Measurements from ENCODE around the gene ADAM12. TPM values are rescaled to one million over a fixed set of nuclear protein-coding genes. Genes with fewer than 3 reads are reported as not detected.

Gene ADAM12
- total and polyA plus RNA-seq, 2 donors from 2014 or later = 0.26 to 3.3 TPM

GRCh38 chr10:126057494-126057893 lies 330.8 kb downstream of the ADAM12 start:
- intact Hi-C loops (cut with DNase I) = no loop called here
- no peak overlapping the region for H3K9ac ChIP-seq (ENCODE audit: low read length in 3 of 3)

GRCh38 chr10:126054191-126054590 lies 334.1 kb downstream of the ADAM12 start:
- Histone ChIP-seq H3K9me3 (ENCODE audit: control insufficient read depth in 2 of 3, insufficient read depth in 1 of 3, low read length in 3 of 3) (no peaks in the 10 kb centered on the region), H3K9ac (ENCODE audit: low read length in 3 of 3) (no peak overlapping the region), H3K36me3 (ENCODE audit: control insufficient read depth in 2 of 3, insufficient read depth in 3 of 3, low read length in 3 of 3) (no peaks in the 10 kb centered on the region), H3K27ac (ENCODE audit: low read depth in 2 of 2, low read length in 2 of 2) (no peak overlapping the region), H3K27me3 (ENCODE audit: control insufficient read depth, insufficient read depth, low read length) (no peaks in the 10 kb centered on the region), H3K4me3 (ENCODE audit: low read length in 3 of 3) (no peak overlapping the region), H3K4me1 (ENCODE audit: control insufficient read depth in 2 of 3, insufficient read depth in 2 of 3, low read depth in 1 of 3, low read length in 3 of 3) (peaks cover 0 to 8% (median 7%) of the 10 kb centered on the region in 3 donors)
- TF ChIP-seq CTCF (IDR thresholded peaks at IDR 0.05; ENCODE audit: borderline replicate concordance, extremely low read depth, insufficient read depth) = no peak
- FAIRE-seq (no peak), DNase-seq (no peak)
- intact Hi-C loops (cut with DNase I) = no loop called here

More at GRCh38 chr10:126057494-126057893, 330.8 kb downstream of the ADAM12 start:
- no peaks in the 10 kb centered on the region for H3K4me1 ChIP-seq (ENCODE audit: control insufficient read depth in 2 of 3, insufficient read depth in 2 of 3, low read depth in 1 of 3, low read length in 3 of 3)
- DNase-seq (no peak), FAIRE-seq (no peak)
- no peak overlapping the region for H3K4me3 ChIP-seq (ENCODE audit: low read length in 3 of 3)
- TF ChIP-seq CTCF (IDR thresholded peaks at IDR 0.05; ENCODE audit: borderline replicate concordance, extremely low read depth, insufficient read depth) = no peak
- H3K27ac ChIP-seq (ENCODE audit: low read depth in 2 of 2, low read length in 2 of 2) = no peak overlapping the region
- H3K9me3 ChIP-seq (ENCODE audit: control insufficient read depth in 2 of 3, insufficient read depth in 1 of 3, low read length in 3 of 3) = no peaks in the 10 kb centered on the region
- H3K27me3 ChIP-seq (ENCODE audit: control insufficient read depth, insufficient read depth, low read length) = no peaks in the 10 kb centered on the region
- H3K36me3 ChIP-seq (ENCODE audit: control insufficient read depth in 2 of 3, insufficient read depth in 3 of 3, low read length in 3 of 3) = no peaks in the 10 kb centered on the region

GRCh38 chr10:126052171-126052570 lies 336.1 kb downstream of the ADAM12 start:
- DNase-seq (no peak), FAIRE-seq (no peak)
- Histone ChIP-seq H3K4me1 (ENCODE audit: control insufficient read depth in 2 of 3, insufficient read depth in 2 of 3, low read depth in 1 of 3, low read length in 3 of 3) (peaks cover 0 to 8% (median 7%) of the 10 kb centered on the region in 3 donors), H3K4me3 (ENCODE audit: low read length in 3 of 3) (no peak overlapping the region), H3K27ac (ENCODE audit: low read depth in 2 of 2, low read length in 2 of 2) (no peak overlapping the region), H3K9me3 (ENCODE audit: control insufficient read depth in 2 of 3, insufficient read depth in 1 of 3, low read length in 3 of 3) (no peaks in the 10 kb centered on the region), H3K27me3 (ENCODE audit: control insufficient read depth, insufficient read depth, low read length) (no peaks in the 10 kb centered on the region), H3K36me3 (ENCODE audit: control insufficient read depth in 2 of 3, insufficient read depth in 3 of 3, low read length in 3 of 3) (no peaks in the 10 kb centered on the region), H3K9ac (ENCODE audit: low read length in 3 of 3) (no peak overlapping the region)
- intact Hi-C loops (cut with DNase I) = no loop called here
- no peak for TF ChIP-seq CTCF (IDR thresholded peaks at IDR 0.05; ENCODE audit: borderline replicate concordance, extremely low read depth, insufficient read depth)
